Panc1 (cell line): Measurements from ENCODE around the gene SCD5.

ENCODE experiments used
- POLR2AphosphoS5 ChIP-seq: IDR thresholded peaks from 2 replicates; pipeline ENCODE4 v1.6.1; 2012; ENCODE audit warnings: mild to moderate bottlenecking, low read depth, low read length, moderate library complexity
- SIN3A ChIP-seq: IDR thresholded peaks from 2 replicates; pipeline ENCODE4 v1.6.1; 2012; ENCODE audit warnings: low read depth, mild to moderate bottlenecking, low read length, moderate library complexity, borderline replicate concordance; ENCODE audit not compliant: insufficient read depth
- TCF7L2 ChIP-seq: IDR thresholded peaks from 2 replicates; pipeline ENCODE4 v1.6.1; 2011; ENCODE audit warnings: mild to moderate bottlenecking, low read depth, low read length, inconsistent platforms
- TF ChIP-seq, protein P1 (sequence below): fragments of 450-650 bp; IDR thresholded peaks from 2 replicates; pipeline ENCODE4 v1.5.1; 2017; ENCODE audit warnings: mild to moderate bottlenecking
- TF ChIP-seq, protein P2 (sequence below), 2 experiments: IDR thresholded peaks; 2 replicates each; pipeline ENCODE4 v1.6.1; 2011 to 2012; ENCODE audit warnings: low read depth in 2 of 2, control low read depth in 1 of 2, low read length in 1 of 2, mild to moderate bottlenecking in 1 of 2, moderate library complexity in 1 of 2; ENCODE audit not compliant: insufficient read depth in 1 of 2

DNA sequence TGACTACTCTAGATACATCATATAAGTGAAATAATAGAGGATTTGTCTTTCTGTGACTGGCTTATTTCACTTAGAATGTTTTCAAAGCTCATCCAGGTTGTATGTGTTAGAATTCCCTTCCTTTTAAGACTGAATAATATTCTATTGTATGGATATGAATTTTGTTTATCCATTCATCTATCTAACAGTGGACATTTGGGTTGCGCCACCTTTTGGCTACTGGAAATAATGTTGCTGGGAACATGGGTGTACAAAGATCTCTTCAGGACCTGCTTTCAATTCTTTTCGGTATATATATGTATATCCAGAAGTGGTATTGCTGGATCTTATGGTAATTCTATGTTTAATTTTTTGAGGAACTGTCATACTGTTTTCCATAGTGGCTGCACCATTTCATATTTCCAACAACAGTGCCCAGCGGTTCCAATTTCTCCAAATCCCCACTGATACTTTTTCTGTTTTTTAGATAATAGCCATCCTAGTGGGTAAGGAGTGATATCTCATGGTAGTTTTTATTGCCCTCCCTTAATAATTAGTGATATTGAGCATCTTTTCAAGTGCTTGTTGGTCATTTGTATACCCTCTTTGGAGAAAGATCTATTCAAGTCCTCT lies 3.4 kb upstream of the SCD5 start:
- TF ChIP-seq, protein P1, sequence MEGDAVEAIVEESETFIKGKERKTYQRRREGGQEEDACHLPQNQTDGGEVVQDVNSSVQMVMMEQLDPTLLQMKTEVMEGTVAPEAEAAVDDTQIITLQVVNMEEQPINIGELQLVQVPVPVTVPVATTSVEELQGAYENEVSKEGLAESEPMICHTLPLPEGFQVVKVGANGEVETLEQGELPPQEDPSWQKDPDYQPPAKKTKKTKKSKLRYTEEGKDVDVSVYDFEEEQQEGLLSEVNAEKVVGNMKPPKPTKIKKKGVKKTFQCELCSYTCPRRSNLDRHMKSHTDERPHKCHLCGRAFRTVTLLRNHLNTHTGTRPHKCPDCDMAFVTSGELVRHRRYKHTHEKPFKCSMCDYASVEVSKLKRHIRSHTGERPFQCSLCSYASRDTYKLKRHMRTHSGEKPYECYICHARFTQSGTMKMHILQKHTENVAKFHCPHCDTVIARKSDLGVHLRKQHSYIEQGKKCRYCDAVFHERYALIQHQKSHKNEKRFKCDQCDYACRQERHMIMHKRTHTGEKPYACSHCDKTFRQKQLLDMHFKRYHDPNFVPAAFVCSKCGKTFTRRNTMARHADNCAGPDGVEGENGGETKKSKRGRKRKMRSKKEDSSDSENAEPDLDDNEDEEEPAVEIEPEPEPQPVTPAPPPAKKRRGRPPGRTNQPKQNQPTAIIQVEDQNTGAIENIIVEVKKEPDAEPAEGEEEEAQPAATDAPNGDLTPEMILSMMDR: peak; percentile 66; the same call in 1 of the 2 replicates
- TF ChIP-seq, protein P2, sequence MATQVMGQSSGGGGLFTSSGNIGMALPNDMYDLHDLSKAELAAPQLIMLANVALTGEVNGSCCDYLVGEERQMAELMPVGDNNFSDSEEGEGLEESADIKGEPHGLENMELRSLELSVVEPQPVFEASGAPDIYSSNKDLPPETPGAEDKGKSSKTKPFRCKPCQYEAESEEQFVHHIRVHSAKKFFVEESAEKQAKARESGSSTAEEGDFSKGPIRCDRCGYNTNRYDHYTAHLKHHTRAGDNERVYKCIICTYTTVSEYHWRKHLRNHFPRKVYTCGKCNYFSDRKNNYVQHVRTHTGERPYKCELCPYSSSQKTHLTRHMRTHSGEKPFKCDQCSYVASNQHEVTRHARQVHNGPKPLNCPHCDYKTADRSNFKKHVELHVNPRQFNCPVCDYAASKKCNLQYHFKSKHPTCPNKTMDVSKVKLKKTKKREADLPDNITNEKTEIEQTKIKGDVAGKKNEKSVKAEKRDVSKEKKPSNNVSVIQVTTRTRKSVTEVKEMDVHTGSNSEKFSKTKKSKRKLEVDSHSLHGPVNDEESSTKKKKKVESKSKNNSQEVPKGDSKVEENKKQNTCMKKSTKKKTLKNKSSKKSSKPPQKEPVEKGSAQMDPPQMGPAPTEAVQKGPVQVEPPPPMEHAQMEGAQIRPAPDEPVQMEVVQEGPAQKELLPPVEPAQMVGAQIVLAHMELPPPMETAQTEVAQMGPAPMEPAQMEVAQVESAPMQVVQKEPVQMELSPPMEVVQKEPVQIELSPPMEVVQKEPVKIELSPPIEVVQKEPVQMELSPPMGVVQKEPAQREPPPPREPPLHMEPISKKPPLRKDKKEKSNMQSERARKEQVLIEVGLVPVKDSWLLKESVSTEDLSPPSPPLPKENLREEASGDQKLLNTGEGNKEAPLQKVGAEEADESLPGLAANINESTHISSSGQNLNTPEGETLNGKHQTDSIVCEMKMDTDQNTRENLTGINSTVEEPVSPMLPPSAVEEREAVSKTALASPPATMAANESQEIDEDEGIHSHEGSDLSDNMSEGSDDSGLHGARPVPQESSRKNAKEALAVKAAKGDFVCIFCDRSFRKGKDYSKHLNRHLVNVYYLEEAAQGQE (IDR thresholded peaks at IDR 0.05; ENCODE audit: insufficient read depth in 1 of 2, low read depth in 2 of 2, low read length in 1 of 2): no peak
- no peak for TF ChIP-seq TCF7L2
- no peak for TF ChIP-seq POLR2AphosphoS5
- no peak for TF ChIP-seq SIN3A
